Lower leg skin (tissue), 4 donors: ENCODE results near the gene NELL1. TPM values are rescaled to one million over a fixed set of nuclear protein-coding genes. Genes with fewer than 3 reads are reported as not detected.

Experiments used
- DNase-seq, 2 donors: peaks; one replicate each; pipeline ENCODE4 v3.0.0-alpha.2; 2019; ENCODE audit warnings: low spot score in 2 of 2
- H3K4me3 ChIP-seq: fragments of 200-600 bp; sonication (generic); 2 replicates; pipeline ENCODE4 v1.5.1; 2017; ENCODE audit warnings: mild to moderate bottlenecking, low read depth; ENCODE audit not compliant: poor library complexity, severe bottlenecking
- CTCF ChIP-seq, 3 donors: fragments of 450-650 bp; IDR thresholded peaks; one replicate each; pipeline ENCODE4 v1.5.1; 2016; ENCODE audit warnings: antibody characterized with exemption in 3 of 3, mild to moderate bottlenecking in 3 of 3, moderate library complexity in 2 of 3
- POLR2A ChIP-seq, 2 donors: fragments of 450-650 bp; IDR thresholded peaks; one replicate each; pipeline ENCODE4 v1.6.1; 2016 to 2017; ENCODE audit warnings: antibody characterized with exemption in 2 of 2, mild to moderate bottlenecking in 1 of 2, moderate library complexity in 1 of 2
- WGBS, 2 donors: methylation state at CpG; one replicate each; pipeline ENCODE4 v1.1.5; 2018; 5-methylcytosine and 5-hydroxymethylcytosine counted together
- intact Hi-C: fragments of 100-400 bp; cut with DNase I; formaldehyde crosslinking; loops from one replicate; pipeline ENCODE4 v1.15.0; 2023; ENCODE audit warnings: low total_unique reads
- total RNA-seq, 4 donors: library from RNA; depleted of rRNA; stranded (reverse); fragments of >200 nt; gene quantifications; one replicate each; pipeline ENCODE4 v1.1.0, GENCODE V29; 2016

Gene NELL1
- total RNA-seq, 4 donors from 2014 or later: 0.12 to 0.29 (median 0.14) TPM

GRCh38 chr11:21604564-21604963 is 935.2 kb downstream of the NELL1 start:
- no peak overlapping the region for H3K4me3 ChIP-seq
- 85% methylated on average over 3 of the region's 3 CpGs for WGBS, 2 donors
- no peak for DNase-seq
- TF ChIP-seq CTCF (IDR thresholded peaks at IDR 0.05) (no peak), POLR2A (IDR thresholded peaks at IDR 0.05) (no peak)
- intact Hi-C loops: no loop called here

DNA sequence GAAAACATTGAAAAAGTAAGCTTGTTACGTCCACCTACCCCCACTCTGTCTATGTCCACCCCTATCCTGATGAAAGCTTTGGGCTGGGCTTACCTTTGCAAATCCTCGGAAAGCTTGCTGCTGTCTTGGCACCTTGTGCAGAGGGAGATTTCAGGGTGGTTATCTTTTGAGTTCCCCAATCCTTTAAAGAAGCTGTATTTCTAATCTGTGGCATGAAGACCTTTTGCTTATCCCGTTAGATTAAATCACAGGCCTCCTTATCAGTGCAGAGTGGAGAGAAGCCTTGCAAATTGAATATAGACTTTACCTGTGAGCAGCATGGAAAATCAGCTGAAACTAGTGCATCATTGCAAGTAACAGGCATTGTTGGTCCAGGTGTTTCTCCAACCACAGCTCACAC is 942.9 kb downstream of the NELL1 start:
- intact Hi-C loops: no loop called here
- DNase-seq: no peak
- no peak for TF ChIP-seq CTCF (IDR thresholded peaks at IDR 0.05)
- no peak for TF ChIP-seq POLR2A (IDR thresholded peaks at IDR 0.05)
- H3K4me3 ChIP-seq: no peak overlapping the region
- WGBS, 2 donors: 75 to 78% methylated on average over 3 of the region's 3 CpGs

DNA sequence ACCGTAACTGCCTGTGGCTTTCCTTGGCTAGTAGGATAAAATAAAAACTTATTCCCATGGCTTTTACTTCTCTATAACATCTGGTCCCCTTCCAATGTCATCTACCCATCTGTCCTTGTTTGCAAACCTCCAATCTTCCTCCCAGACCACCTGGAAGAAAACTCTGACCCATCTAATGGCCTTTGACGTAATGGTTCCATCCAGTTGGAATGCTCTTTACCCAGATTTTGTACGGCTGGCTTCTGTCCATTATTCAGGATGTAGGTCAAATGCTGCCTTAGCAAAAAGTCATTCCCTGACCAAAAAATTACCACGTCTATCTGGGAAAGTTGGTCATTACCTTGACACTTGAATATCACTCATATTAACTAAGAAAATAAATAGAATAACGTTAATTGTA is 945.6 kb downstream of the NELL1 start:
- intact Hi-C loops: no loop called here
- TF ChIP-seq CTCF (IDR thresholded peaks at IDR 0.05) (no peak), POLR2A (IDR thresholded peaks at IDR 0.05) (no peak)
- WGBS, 2 donors: 80 to 84% methylated on average over 5 of the region's 5 CpGs
- no peak overlapping the region for H3K4me3 ChIP-seq
- DNase-seq: no peak

- WGBS, 2 donors: 34 to 53% methylated on average over 3 of the region's 3 CpGs
- H3K4me3 ChIP-seq: no peak overlapping the region
- TF ChIP-seq CTCF (IDR thresholded peaks at IDR 0.05) (no peak), POLR2A (IDR thresholded peaks at IDR 0.05) (no peak)
- no peak for DNase-seq
- intact Hi-C loops: no loop called here
Measured at GRCh38 chr11:21615955-21616371, 946.6 kb downstream of the NELL1 start.

GRCh38 chr11:21622566-21622965 is 953.2 kb downstream of the NELL1 start:
- no peak for DNase-seq
- WGBS, 2 donors: 76 to 86% methylated on average over 1 of the region's 1 CpG
- no peak overlapping the region for H3K4me3 ChIP-seq
- TF ChIP-seq POLR2A (IDR thresholded peaks at IDR 0.05) (no peak), CTCF (IDR thresholded peaks at IDR 0.05) (no peak)
- intact Hi-C loops: no loop called here

GRCh38 chr11:21622995-21623394 is 953.6 kb downstream of the NELL1 start:
- no peak for DNase-seq
- intact Hi-C loops: no loop called here
- no peak for TF ChIP-seq POLR2A (IDR thresholded peaks at IDR 0.05)
- TF ChIP-seq CTCF (IDR thresholded peaks at IDR 0.05): no peak
- H3K4me3 ChIP-seq: no peak overlapping the region
- WGBS, 2 donors: 78 to 81% methylated on average over 3 of the region's 3 CpGs
